MG63 (cell line): ENCODE data around the gene TRMT10B. TPM values are rescaled to one million over a fixed set of nuclear protein-coding genes. Genes with fewer than 3 reads are reported as not detected.
"Not testable (repeated sequence)": the region's sequence is repeated elsewhere in the genome, so short reads cannot be mapped to it uniquely, and the experiment has no call there.

Source experiments
- DNase-seq: peaks from one replicate; pipeline ENCODE4 v3.0.0-alpha.2; 2020
- H3K27me3 ChIP-seq: fragments of 250-450 bp; sonication (Bioruptor Pico); 2 replicates; pipeline ENCODE4 v1.5.1; 2020; ENCODE audit warnings: mild to moderate bottlenecking, moderate library complexity
- H3K36me3 ChIP-seq: fragments of 250-450 bp; sonication (Bioruptor Pico); 2 replicates; pipeline ENCODE4 v1.5.1; 2020; ENCODE audit warnings: mild to moderate bottlenecking, moderate library complexity
- H3K4me3 ChIP-seq: fragments of 250-450 bp; sonication (Bioruptor Pico); 2 replicates; pipeline ENCODE4 v1.5.1; 2020; ENCODE audit warnings: mild to moderate bottlenecking, moderate library complexity
- H3K9me3 ChIP-seq: fragments of 250-450 bp; sonication (Bioruptor Pico); 2 replicates; pipeline ENCODE4 v1.5.1; 2020; ENCODE audit warnings: mild to moderate bottlenecking, moderate library complexity
- total RNA-seq: library from RNA; depleted of rRNA; stranded (reverse); fragments of >200 nt; shearing (Covaris generic); gene quantifications from 2 replicates; pipeline ENCODE4 v1.2.3, GENCODE V29; 2014; ENCODE audit warnings: low replicate concordance

TRMT10B gene
- total RNA-seq, 1 experiment from 2014 or later: 1.5 TPM

DNA sequence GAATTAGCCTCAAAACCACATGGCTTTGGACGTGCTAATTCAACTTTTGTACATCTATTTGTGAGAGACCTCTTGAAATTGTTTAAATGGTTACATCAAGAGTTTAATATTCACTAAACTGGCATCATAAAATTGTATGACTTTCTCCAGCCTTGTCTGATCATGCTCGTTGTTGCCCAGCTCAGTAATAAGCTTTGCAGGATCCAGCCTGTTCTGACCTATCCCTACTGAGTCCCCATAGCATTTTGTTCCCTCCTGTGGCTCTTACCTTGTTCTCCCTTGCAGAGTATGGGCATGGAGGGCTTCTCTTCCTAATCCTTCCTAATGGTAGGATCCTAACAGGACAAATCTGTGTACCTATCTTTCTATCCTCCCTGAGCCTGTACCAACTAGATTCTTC, 24.9 kb downstream of the TRMT10B start:
- Histone ChIP-seq H3K9me3 (no peaks in the 10 kb centered on the region), H3K4me3 (no peak overlapping the region), H3K27me3 (no peaks in the 10 kb centered on the region), H3K36me3 (peaks cover 48% of the 10 kb centered on the region)
- DNase-seq: no peak

DNA sequence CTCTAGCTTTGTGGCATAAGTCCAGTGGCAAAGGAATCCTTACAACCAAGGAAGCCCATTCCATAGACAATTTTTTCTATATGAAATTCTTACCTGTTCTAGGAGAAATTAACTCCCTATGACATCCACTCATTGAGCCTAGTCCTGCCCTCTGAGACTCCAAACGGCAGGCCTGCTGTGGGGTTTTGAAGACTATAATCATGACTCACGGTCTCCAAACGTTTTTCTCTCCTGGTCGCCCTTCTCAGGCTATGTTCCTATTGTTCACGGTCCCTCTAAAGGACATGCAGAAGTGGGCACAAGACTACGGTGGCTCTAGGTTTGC, 30.6 kb downstream of the TRMT10B start:
- Histone ChIP-seq H3K36me3 (peaks cover 41% of the 10 kb centered on the region), H3K4me3 (peak overlapping the region; percentile 81), H3K27me3 (no peaks in the 10 kb centered on the region), H3K9me3 (no peaks in the 10 kb centered on the region)
- no peak for DNase-seq

DNA sequence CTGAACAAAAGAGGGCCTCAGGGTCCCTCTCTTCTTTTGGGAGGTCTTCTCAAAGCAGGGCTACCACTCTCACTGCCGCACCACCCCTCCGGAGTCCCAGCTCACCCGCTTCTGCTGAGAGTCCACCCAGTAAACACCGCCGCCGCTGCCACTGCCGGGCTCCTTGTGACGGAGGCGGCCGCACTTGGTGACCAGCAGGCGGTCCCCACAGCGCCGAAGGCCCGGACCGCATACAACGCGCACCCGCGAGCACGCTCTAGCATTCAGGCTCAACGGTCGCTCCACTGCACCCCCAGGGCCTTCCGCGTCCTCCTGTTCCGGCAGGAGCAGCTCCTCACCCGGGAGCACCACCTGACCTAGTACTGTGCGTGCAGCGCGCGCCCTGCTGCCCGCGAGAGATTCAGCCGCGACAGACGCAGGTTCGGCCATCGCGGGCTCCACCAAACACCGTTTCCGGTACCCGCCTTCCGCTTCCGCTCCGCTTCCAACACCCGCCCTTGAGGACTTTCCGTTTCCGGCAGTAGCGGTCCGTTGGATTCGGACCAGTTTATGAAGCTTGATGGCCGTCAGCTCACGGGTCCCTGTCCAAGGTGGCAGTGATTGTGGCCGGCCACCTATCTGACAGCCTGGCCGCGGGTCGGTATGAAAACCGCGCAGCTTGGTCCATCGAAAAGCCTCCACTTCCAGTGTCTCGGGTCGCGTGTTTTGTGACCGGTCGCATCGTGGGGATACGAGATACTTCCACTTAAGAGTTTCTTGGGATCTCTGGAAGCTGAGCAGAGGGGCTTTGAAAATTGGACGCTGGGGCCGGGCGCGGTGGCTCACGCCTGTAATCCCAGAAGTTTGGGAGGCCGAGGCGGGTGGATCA, 31.2 kb downstream of the TRMT10B start, which contains the start of gene EXOSC3:
Gene EXOSC3 (minus strand): TSS at position 449 of the 868 bp plus-strand sequence. CDS start 20 bp downstream, at position 429.
- Histone ChIP-seq H3K36me3 (peaks cover 36% of the 10 kb centered on the region), H3K27me3 (no peaks in the 10 kb centered on the region), H3K4me3 (peak within 1 kb of the TSS; percentile 81), H3K9me3 (no peaks in the 10 kb centered on the region)
- peak; percentile 87 for DNase-seq

DNA sequence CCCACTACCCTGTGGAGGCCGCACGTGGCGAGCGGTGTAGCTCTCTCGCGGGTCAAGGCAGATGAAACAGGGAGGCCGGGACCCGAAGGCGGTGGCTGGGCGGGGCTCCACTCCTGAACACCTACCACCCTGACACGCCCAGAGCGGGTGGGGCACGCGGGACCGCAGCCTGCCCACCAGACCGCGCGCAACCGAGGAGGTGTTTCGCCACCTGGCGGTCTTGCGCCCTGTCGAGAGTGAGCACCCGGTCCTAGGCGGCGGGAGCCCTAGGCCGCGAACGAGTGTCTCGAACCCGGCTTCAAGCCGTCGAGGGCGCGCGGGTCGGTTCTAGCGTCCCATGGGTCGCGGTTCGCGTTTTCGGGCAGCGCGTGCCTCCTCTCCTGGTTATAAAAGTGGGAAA, 33.5 kb downstream of the TRMT10B start:
- Histone ChIP-seq H3K36me3 (peaks cover 17% of the 10 kb centered on the region), H3K27me3 (no peaks in the 10 kb centered on the region), H3K9me3 (no peaks in the 10 kb centered on the region), H3K4me3 (no peak overlapping the region)
- no peak for DNase-seq

DNA sequence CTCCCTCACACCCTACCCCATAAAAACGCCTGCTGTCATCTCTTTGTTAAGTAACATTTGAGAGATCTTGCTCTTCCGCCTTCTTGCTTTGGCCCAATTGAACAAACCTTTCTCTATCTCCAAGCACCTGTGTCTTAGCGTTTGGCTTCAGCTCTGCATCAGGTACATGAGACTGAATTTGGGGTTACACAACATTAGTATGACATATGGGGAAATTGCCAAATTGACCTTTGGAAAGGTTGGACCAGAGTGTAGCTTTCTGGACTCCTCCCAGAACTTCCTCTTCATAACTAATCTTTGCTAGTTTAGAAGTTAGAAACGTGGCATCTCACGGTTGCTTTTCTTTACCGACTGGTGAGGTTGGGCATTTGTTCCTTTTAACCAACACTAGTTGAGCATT, 34.7 kb downstream of the TRMT10B start:
- Histone ChIP-seq H3K36me3 (peaks cover 5% of the 10 kb centered on the region), H3K27me3 (no peaks in the 10 kb centered on the region), H3K9me3 (no peaks in the 10 kb centered on the region), H3K4me3 (no peak overlapping the region)
- no peak for DNase-seq

DNA sequence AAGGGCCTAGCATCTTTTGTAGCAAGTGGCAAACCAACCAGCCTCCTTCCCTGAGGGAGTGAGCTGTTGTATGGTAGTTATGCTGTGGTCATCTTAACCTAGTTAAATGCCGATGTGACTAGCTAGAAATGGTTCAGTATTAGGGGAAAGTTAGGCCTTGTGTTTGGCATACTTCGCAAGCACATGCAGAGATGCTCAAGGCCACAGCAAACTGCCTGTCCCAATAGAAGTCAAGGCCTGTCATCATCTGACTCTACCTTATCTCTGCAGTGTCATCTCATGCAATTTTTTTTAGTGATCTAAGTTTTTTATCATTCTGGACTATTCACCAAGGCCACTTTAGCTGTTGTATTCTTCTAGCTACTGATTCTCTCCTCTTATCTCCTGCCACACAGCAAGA, 36.5 kb downstream of the TRMT10B start:
- Histone ChIP-seq H3K4me3 (no peak overlapping the region), H3K9me3 (no peaks in the 10 kb centered on the region), H3K27me3 (no peaks in the 10 kb centered on the region), H3K36me3 (no peaks in the 10 kb centered on the region)
- DNase-seq: no peak

DNA sequence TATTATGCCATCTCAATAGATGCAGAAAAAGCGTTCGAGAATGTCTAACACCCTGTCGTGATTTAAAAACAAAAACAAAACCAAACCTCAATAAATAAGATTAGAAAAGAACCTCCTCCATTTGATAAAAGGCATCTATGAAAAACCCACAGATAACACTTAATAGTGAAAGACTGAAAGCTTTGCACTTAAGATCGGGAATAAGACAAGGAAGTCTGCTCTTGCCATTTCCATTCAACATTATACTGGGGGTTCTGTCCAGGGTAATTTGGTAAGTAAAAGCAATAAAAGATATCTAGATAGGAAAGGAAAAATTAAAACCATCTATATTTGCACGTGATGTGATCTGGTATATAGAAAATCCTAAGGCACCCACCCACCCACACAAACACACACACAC, 38.5 kb downstream of the TRMT10B start:
- Histone ChIP-seq H3K36me3 (no peaks in the 10 kb centered on the region), H3K9me3 (no peaks in the 10 kb centered on the region), H3K4me3 (no peak overlapping the region), H3K27me3 (no peaks in the 10 kb centered on the region)
- DNase-seq: no peak

DNA sequence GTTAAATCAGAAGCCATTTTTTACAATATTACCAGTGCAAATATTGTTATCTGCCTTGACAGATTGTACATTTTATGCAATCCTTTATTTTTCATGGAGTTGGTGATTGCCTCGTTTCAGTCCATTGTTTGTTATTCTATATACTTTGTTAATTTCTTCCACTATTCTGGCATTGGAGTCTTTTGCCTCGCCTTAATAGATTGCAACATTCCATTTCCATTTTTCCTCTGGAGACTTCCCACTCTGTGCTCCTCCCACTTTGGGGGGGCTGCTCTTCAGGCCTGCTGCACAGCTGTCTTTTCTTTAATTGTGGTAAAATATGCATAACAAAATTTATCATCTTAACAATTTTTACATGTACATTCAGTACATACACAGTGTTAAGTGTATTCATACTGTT, 42.6 kb downstream of the TRMT10B start:
- Histone ChIP-seq H3K4me3 (no peak overlapping the region), H3K36me3 (no peaks in the 10 kb centered on the region), H3K27me3 (no peaks in the 10 kb centered on the region), H3K9me3 (no peaks in the 10 kb centered on the region)
- DNase-seq: no peak

DNA sequence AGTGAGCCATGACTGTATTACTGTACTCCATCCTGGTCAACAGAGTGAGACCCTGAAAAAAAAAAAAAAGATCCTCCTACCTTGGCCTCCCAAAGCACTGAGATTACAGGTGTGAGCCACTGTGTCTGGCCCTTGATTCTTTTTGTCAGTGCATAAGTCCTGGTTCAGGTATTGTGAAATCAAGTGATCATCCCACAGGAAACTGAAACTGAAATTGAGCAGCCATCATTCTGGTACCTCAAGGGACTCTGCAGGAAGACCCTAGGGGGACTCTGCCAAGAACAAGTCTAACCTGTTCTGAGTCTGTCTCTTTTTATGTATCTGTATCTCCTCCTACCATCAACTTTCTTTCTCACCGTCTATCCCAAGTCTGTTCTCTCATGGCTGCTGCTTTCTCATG, 45.1 kb downstream of the TRMT10B start:
- H3K27me3 ChIP-seq: no peaks in the 10 kb centered on the region
- H3K4me3 ChIP-seq: no peak overlapping the region
- no peaks in the 10 kb centered on the region for H3K9me3 ChIP-seq
- peaks cover 3% of the 10 kb centered on the region for H3K36me3 ChIP-seq
- DNase-seq: no peak

DNA sequence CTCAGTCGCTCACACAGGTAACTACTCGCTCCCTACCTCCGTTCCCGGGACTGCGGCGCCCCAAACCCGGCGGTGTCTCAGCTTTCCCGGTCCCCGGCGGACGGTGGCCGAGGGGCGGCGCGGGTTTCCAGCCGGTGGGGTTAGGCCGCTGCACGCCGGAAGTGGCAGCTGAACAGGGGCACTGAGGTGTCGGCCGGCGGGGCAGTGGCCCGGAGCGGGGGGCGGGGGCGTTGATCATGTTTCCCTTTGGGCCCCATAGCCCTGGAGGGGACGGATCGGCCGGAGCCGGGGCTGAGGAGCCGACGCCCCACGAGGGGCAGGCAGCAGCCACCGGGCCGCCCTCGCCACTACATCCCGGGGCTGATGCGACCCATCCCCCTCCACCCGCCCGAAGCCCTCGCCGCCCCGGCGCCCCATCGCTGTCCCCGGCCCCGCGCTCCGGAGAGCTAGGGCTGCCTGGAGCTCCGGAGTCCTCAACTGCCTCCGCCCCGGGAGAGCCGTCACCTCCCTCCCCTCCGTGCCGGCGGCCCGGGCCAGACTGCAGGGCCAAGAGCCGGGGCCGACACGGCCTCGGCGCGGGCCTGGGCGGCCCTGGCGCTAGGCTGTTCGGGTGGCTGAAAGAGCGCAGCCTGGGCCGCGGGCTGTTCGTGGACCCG, 47.2 kb downstream of the TRMT10B start, which contains the start of gene DCAF10:
Gene DCAF10 (plus strand): TSS at position 167 of the 656 bp plus-strand sequence. CDS start 70 bp downstream, at position 237.
- Histone ChIP-seq H3K4me3 (peak within 1 kb of the TSS; percentile 79), H3K9me3 (no peaks in the 10 kb centered on the region), H3K36me3 (peaks cover 6% of the 10 kb centered on the region), H3K27me3 (no peaks in the 10 kb centered on the region)
- peak; percentile 83 for DNase-seq

DNA sequence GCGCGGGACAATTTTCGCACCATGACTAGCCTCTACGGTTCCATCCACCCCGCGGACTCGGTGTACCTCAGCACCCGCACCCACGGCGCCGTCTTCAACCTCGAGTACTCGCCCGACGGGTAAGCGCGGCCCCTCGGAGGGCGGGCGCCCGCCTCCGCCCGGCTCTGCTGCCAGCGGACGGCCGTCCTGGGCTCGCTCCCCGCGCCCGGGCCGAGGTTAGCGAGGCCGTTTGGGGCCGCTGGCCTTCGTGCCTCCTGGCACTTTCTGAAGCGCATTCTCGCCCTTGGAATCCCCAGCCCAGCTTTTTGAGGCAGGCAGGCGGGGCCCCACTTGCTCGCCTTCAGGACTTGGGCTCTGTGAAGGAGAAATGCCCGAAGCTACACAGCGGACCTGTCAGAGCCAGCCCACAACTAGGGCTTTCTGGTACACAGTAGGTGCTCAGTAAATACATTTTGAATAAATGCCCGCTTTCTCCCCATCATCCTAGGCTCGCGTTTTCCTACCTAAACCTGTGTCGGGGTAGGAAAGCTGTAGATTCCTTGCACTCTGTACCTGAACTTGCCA, 47.8 kb downstream of the TRMT10B start:
- Histone ChIP-seq H3K36me3 (peaks cover 6% of the 10 kb centered on the region), H3K27me3 (no peaks in the 10 kb centered on the region), H3K9me3 (no peaks in the 10 kb centered on the region), H3K4me3 (peak overlapping the region; percentile 79)
- DNase-seq: peak; percentile 50

DNA sequence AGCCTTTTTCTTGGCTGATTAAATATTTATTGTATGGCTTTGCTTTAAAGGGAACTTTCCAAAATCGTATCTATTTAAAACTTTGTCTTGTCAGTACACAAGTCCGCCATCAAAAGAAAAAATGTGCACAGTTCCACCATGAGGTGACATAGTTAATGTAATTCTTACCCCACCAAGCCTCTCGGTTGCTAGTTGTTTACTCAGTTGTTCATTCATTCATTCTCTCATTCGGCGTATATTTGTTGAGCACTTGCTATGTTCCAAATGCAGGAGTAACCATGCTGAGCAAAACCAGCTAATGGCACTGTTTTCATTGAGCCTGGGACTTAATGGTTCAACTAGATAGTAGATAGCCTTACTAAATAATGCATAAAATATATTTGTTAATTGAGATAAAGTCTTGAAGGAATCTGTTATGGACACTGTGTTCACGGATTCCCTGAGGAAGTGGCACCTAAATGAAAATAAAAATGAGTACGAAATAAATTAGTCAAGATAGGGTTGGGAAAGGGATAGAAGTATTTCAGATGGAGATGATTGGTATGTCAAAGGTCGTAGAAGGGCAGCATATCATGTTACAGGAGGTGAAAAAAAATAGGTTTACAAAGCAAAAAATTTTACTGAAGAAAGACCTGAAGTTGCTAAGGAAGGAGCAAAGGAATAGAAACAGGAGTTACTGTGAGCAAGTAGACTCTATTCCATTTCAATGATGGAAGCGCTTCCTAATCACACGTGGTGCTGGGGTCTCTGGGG, 48.5 kb downstream of the TRMT10B start:
- Histone ChIP-seq H3K9me3 (no peaks in the 10 kb centered on the region), H3K27me3 (no peaks in the 10 kb centered on the region)
- DNase-seq: no peak

DNA sequence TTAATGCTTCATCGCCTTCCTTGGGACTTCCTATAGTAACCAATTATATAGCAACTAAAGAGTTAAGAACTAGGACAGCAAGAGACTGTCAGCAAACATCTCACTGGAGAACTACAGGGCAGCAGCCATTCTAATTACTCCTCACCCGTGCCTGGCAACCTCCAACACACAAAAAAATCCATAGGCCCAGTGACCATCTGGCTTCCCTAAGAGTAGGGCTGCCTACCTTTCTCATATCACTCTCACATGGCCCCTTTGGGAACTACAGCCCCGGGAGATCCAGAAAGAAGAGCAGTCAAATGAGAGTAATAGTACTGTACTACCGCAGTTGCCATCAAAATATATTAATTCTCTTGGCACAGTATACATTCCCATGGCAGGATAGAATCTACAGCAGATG, 52.7 kb downstream of the TRMT10B start:
- Histone ChIP-seq H3K36me3 (peaks cover 6% of the 10 kb centered on the region), H3K4me3 (no peak overlapping the region)
- DNase-seq: no peak

More for the DNA sequence above, 48.5 kb downstream of the TRMT10B start:
- H3K4me3 ChIP-seq: peak overlapping the region; percentile 79
- H3K36me3 ChIP-seq: peaks cover 6% of the 10 kb centered on the region

DNA sequence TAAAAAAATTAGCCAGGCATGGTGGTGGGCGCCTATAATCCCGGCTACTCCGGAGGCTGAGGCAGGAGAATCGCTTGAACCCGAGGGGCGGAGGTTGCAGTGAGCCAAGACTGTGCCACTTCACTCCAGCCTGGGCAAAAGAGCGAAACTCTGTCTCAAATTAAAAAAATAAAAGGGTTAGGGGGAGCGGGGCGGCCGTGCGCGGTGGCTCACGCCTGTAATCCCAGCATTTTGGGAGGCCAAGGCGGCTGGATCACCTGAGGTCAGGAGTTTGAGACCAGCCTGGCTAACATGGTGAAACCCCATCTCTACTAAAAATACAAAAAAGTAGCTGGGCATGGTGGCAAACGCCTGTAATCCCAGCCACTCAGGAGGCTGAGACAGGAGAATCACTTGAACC, 56.1 kb downstream of the TRMT10B start:
- not testable (repeated sequence) for H3K4me3 ChIP-seq, H3K27me3 ChIP-seq, H3K36me3 ChIP-seq, H3K9me3 ChIP-seq, DNase-seq

More for the DNA sequence above, 52.7 kb downstream of the TRMT10B start:
- Histone ChIP-seq H3K27me3 (no peaks in the 10 kb centered on the region), H3K9me3 (no peaks in the 10 kb centered on the region)

DNA sequence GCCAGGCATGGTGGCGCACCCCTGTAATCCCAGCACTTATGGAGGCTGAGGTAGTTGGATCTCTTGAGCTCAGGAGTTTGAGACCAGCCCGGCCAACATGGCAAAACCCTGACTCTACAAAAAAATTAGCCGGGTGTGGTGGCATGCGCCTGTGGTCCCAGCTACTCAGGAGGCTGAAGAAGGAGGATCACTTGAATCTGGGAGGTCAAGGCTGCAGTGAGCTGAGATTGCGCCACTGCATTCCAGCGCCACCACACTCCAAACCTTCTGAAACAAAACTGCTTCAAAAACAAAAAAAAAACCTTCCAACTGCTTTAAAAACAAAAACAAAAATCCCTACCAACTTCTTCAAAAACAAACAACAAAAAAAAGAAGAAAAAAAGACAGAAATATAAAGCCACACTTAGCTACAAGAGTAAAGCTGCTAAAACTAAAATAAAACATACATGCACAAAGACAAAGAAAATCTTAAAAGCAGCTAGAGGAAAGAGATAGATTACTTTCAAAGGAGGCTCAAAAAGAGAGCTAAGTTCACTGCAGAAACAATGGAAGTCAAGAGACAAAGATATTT, 58.4 kb downstream of the TRMT10B start:
- Histone ChIP-seq H3K9me3 (no peaks in the 10 kb centered on the region), H3K27me3 (no peaks in the 10 kb centered on the region), H3K4me3 (no peak overlapping the region), H3K36me3 (no peaks in the 10 kb centered on the region; the same call in none of the 2 replicates)
- DNase-seq: no peak

DNA sequence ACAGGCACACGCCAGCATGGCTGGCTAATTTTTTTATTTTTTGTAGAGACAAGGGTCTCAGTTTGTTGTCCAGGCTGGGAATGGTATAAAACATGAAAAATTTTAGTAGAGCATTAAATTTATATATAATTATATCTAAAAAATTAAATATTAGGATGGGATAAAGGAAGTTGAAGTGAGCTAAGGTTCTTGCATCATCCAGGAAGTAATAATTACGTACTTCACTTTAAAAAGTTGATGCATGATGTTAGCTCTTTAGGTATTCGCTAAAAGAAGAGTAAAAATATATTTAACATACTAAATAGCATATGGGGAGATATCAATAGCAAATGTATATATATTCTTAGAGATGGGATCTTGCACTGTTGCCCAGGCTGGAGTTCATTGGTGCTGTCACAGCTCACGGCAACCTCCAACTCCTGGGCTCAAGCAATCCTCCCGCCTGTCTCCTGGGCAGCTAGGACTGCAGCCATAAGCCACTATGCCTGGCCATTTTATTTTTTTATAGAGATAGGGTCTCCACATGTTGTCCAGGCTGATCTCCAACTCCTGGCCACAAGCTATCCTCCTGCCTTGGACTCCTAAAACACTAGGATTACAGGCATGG, 59.3 kb downstream of the TRMT10B start:
- H3K9me3 ChIP-seq: no peaks in the 10 kb centered on the region
- H3K36me3 ChIP-seq: no peaks in the 10 kb centered on the region; the same call in none of the 2 replicates
- H3K27me3 ChIP-seq: no peaks in the 10 kb centered on the region
- no peak overlapping the region for H3K4me3 ChIP-seq
- DNase-seq: no peak
